Gastroesophageal sphincter (tissue), 3 donors: ENCODE measurements around the gene STK32C.

Experiments
- CTCF ChIP-seq, 4 experiments: fragments of 200-600 bp in 2 of 4; fragments of 450-650 bp in 2 of 4; sonication (generic) in 1 of 4; IDR thresholded peaks; one replicate each; pipeline ENCODE4 v1.5.1; 2017 to 2019; ENCODE audit warnings: antibody characterized with exemption in 4 of 4, mild to moderate bottlenecking in 2 of 4, moderate library complexity in 2 of 4
- EP300 ChIP-seq: sonication (generic); formaldehyde crosslinking; IDR thresholded peaks from one replicate; pipeline ENCODE4 v1.6.1; 2017; ENCODE audit warnings: antibody characterized with exemption, mild to moderate bottlenecking
- POLR2A ChIP-seq, 2 donors: fragments of 450-650 bp; IDR thresholded peaks; one replicate each; pipeline ENCODE4 v1.6.1; 2017; ENCODE audit warnings: antibody characterized with exemption in 2 of 2, mild to moderate bottlenecking in 2 of 2, moderate library complexity in 1 of 2
- POLR2AphosphoS5 ChIP-seq: sonication (generic); formaldehyde crosslinking; IDR thresholded peaks from one replicate; pipeline ENCODE4 v1.6.1; 2017; ENCODE audit warnings: antibody characterized with exemption

GRCh38 chr10:132204078-132204780 is 103.5 kb downstream of the STK32C start:
- TF ChIP-seq POLR2AphosphoS5 (no peak), CTCF (IDR thresholded peaks at IDR 0.05) (no peak), POLR2A (IDR thresholded peaks at IDR 0.05) (no peak), EP300 (no peak)
